Measurements from ENCODE around the gene AFF1.
"Not testable (repeated sequence)": the region's sequence is repeated elsewhere in the genome, so short reads cannot be mapped to it uniquely, and the experiment has no call there.

The AFF1 gene

DNA sequence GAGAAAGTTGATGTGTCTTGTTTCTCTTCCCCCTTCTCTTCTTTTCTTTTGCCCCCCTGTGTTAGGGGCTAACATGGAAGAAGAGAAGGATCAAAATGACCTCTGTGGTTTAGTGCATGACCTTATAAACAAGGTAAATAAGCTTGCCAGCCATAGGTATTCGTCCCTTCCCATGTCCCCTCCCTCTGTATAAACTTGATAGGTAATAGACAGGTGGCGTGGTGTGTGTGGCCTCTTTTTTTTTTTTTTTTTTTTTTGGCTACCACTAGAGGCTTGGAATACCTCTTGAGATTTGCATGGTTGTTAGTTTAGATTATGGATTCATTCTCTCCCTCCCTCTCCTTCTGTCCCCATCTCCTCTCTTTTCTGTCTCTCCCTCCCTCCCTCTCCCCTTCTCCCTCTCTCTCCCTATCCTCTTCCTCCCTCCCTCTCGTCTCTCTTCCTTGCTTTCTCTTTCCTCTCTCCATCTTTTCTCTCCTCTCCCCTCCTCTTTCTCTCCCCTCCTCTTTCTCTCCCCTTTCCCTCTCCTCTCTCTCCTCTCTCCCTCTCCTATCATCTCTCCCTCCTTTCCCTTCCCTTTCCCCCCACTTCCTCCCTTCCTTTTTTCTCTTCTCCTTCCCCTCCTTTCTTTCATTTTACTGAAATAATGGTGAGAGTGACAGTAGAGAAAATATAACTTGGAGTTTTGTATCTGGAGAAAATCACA lies 134.4 kb downstream of the AFF1 start:
- H3K27me3 ChIP-seq (ENCODE audit: insufficient read depth, low read length) = no peaks in the 10 kb centered on the region
- no peaks in the 10 kb centered on the region for H3K4me1 ChIP-seq (ENCODE audit: control insufficient read depth in 1 of 2, insufficient read depth in 2 of 2, low read length in 2 of 2)
- H3K4me3 ChIP-seq (ENCODE audit: low read depth, low read length) = no peak overlapping the region
- no peaks in the 10 kb centered on the region for H3K79me1 ChIP-seq (ENCODE audit: low read length)
- no peaks in the 10 kb centered on the region for H3K9me3 ChIP-seq (ENCODE audit: insufficient read depth, low read depth, low read length)
- H3K18ac ChIP-seq (ENCODE audit: low read length) = no peak overlapping the region
- no peak overlapping the region for H2AK5ac ChIP-seq (ENCODE audit: low read length)
- H2BK5ac ChIP-seq (ENCODE audit: low read depth, low read length, poor library complexity) = no peak overlapping the region
- DNase-seq = no peak
- no peak overlapping the region for H3K4me2 ChIP-seq (ENCODE audit: low read length)
- H4K12ac ChIP-seq (ENCODE audit: low read depth, low read length) = no peak overlapping the region
- H2BK120ac ChIP-seq (ENCODE audit: insufficient read depth, low read length, poor library complexity) = no peak overlapping the region
- H3K36me3 ChIP-seq (ENCODE audit: control insufficient read depth in 1 of 2, insufficient read depth in 2 of 2, low read length in 2 of 2) = peaks cover 0 to 3% of the 10 kb centered on the region in 2 experiments
- no peak overlapping the region for H4K8ac ChIP-seq (ENCODE audit: low read depth, low read length)
- no peak overlapping the region for H2BK12ac ChIP-seq (ENCODE audit: low read length)
- no peak overlapping the region for H3K27ac ChIP-seq (ENCODE audit: low read depth, low read length)
- no peaks in the 10 kb centered on the region for H3K79me2 ChIP-seq (ENCODE audit: control insufficient read depth, insufficient read depth, low read length, poor library complexity)
- WGBS (ENCODE audit: extremely low coverage, insufficient coverage, insufficient read length) = no CpG with 5 or more reads among the region's 3 CpGs
- no peak overlapping the region for H3K9ac ChIP-seq (ENCODE audit: low read length)
- no peak overlapping the region for H3K23ac ChIP-seq (ENCODE audit: low read length)
- H3K14ac ChIP-seq (ENCODE audit: low read length) = no peak overlapping the region
- no peak overlapping the region for H3K4ac ChIP-seq (ENCODE audit: low read depth, low read length)
- H2AFZ ChIP-seq (ENCODE audit: insufficient read depth, low read length, poor library complexity) = no peak overlapping the region
- no peak overlapping the region for H4K91ac ChIP-seq (ENCODE audit: low read depth, low read length)

DNA sequence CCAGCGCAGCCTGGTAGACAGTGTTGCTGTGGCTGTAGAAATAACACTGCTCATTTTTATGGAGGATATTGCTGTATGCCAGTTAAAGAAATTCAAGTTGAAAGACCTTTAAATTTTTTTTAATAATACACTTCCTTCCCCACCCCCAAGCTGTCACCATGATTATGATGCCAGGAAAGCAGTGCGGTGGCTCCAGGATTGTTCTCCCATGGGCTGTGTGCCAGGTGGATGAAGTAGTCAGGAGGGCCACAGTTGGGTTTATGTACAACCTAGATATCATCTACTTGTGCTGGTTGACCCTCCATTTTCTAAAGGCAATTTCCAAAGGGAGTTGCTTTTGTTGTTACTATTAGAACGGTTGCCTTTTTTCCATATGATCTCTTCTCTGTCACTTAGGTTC lies 136.6 kb downstream of the AFF1 start:
- Histone ChIP-seq H2BK12ac (ENCODE audit: low read length) (no peak overlapping the region), H3K79me1 (ENCODE audit: low read length) (no peaks in the 10 kb centered on the region), H3K14ac (ENCODE audit: low read length) (no peak overlapping the region), H3K23ac (ENCODE audit: low read length) (no peak overlapping the region), H2AFZ (ENCODE audit: insufficient read depth, low read length, poor library complexity) (no peak overlapping the region), H3K4ac (ENCODE audit: low read depth, low read length) (no peak overlapping the region), H3K79me2 (ENCODE audit: control insufficient read depth, insufficient read depth, low read length, poor library complexity) (no peaks in the 10 kb centered on the region), H3K9ac (ENCODE audit: low read length) (no peak overlapping the region), H3K27ac (ENCODE audit: low read depth, low read length) (no peak overlapping the region), H4K8ac (ENCODE audit: low read depth, low read length) (no peak overlapping the region), H3K4me3 (ENCODE audit: low read depth, low read length) (no peak overlapping the region), H4K91ac (ENCODE audit: low read depth, low read length) (no peak overlapping the region), H3K4me2 (ENCODE audit: low read length) (no peak overlapping the region), H2AK5ac (ENCODE audit: low read length) (no peak overlapping the region), H3K27me3 (ENCODE audit: insufficient read depth, low read length) (no peaks in the 10 kb centered on the region), H2BK120ac (ENCODE audit: insufficient read depth, low read length, poor library complexity) (no peak overlapping the region), H3K36me3 (ENCODE audit: control insufficient read depth in 1 of 2, insufficient read depth in 2 of 2, low read length in 2 of 2) (peaks cover 0 to 3% of the 10 kb centered on the region in 2 experiments), H3K18ac (ENCODE audit: low read length) (no peak overlapping the region), H4K12ac (ENCODE audit: low read depth, low read length) (no peak overlapping the region), H3K4me1 (ENCODE audit: control insufficient read depth in 1 of 2, insufficient read depth in 2 of 2, low read length in 2 of 2) (no peaks in the 10 kb centered on the region), H2BK5ac (ENCODE audit: low read depth, low read length, poor library complexity) (no peak overlapping the region), H3K9me3 (ENCODE audit: insufficient read depth, low read depth, low read length) (no peaks in the 10 kb centered on the region)
- no peak for DNase-seq
- WGBS (ENCODE audit: extremely low coverage, insufficient coverage, insufficient read length) = no CpG with 5 or more reads among the region's 3 CpGs

DNA sequence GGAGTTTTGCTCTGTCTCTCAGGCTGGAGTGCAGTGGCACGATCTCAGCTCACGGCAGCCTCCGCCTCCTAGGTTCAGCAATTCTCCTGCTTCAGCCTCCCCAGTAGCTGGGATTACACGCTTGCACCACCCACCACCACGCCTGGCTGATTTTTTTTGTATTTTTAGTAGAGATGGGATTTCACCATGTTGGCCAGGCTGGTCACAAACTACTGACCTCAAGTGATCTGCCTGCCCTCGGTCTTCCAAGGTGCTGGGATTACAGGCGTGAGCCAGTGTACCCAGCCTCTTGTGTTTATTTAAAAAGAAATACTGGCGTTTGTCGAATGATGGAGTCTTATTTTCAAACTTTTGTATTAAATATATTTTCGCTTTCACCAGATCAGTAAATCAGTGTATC lies 137.7 kb downstream of the AFF1 start:
- H3K4ac ChIP-seq (ENCODE audit: low read depth, low read length); H3K27me3 ChIP-seq (ENCODE audit: insufficient read depth, low read length); H2AFZ ChIP-seq (ENCODE audit: insufficient read depth, low read length, poor library complexity); H3K79me1 ChIP-seq (ENCODE audit: low read length); H3K36me3 ChIP-seq (ENCODE audit: control insufficient read depth in 1 of 2, insufficient read depth in 2 of 2, low read length in 2 of 2); H4K8ac ChIP-seq (ENCODE audit: low read depth, low read length); H2BK120ac ChIP-seq (ENCODE audit: insufficient read depth, low read length, poor library complexity); H3K18ac ChIP-seq (ENCODE audit: low read length); H3K4me3 ChIP-seq (ENCODE audit: low read depth, low read length); H3K4me1 ChIP-seq (ENCODE audit: control insufficient read depth in 1 of 2, insufficient read depth in 2 of 2, low read length in 2 of 2); H3K14ac ChIP-seq (ENCODE audit: low read length); H3K79me2 ChIP-seq (ENCODE audit: control insufficient read depth, insufficient read depth, low read length, poor library complexity); H3K9ac ChIP-seq (ENCODE audit: low read length); H3K27ac ChIP-seq (ENCODE audit: low read depth, low read length); DNase-seq; H4K12ac ChIP-seq (ENCODE audit: low read depth, low read length); H2AK5ac ChIP-seq (ENCODE audit: low read length); H4K91ac ChIP-seq (ENCODE audit: low read depth, low read length); H3K4me2 ChIP-seq (ENCODE audit: low read length); H3K23ac ChIP-seq (ENCODE audit: low read length); H2BK5ac ChIP-seq (ENCODE audit: low read depth, low read length, poor library complexity); H3K9me3 ChIP-seq (ENCODE audit: insufficient read depth, low read depth, low read length); H2BK12ac ChIP-seq (ENCODE audit: low read length): not testable (repeated sequence)
- no CpG with 5 or more reads among the region's 10 CpGs for WGBS (ENCODE audit: extremely low coverage, insufficient coverage, insufficient read length)

DNA sequence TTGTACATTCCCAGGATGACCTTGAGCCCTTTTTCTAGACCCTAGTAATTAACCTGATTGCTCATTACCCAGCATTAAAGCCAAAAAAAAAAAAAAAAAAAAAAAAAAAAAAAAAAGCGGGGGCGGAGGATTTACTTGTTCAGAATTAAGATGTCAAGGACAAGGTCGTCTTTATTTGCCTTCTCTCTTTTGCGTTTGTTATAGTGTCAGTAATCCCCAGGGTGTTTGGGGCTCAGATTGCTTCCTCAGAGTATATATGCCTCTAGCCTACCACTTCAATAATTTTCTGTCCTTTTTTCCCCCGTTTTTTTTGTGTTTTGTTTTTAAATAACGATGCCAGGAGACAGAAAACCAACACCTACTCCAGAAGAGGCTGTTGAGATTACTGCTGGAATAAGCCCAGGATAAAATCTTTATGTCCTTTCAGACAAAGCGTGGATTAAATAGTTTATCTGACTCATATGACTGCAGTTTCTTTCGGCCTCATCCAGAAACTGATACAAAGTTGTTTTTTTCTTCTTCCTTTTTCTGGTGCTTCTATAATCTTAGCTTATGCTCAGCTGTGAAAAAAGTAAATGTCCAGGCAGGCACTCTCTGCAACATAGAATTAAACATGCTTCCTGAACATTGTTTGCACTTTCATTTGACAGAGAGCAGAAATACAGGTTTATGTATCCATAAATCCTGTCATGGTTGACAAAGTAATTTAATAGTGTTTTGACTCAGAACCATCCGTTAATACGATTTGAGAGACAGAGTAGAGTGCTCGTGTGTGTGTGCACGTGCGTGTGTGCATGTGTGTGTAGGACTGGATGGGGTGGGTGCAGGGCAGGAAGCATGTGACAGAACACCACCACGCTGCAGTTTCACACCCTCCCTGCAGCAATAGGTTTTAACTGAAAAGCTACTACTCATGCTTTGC lies 138.6 kb downstream of the AFF1 start:
- Histone ChIP-seq H2AFZ (ENCODE audit: insufficient read depth, low read length, poor library complexity) (no peak overlapping the region), H4K8ac (ENCODE audit: low read depth, low read length) (no peak overlapping the region), H2BK5ac (ENCODE audit: low read depth, low read length, poor library complexity) (no peak overlapping the region), H3K14ac (ENCODE audit: low read length) (no peak overlapping the region), H3K79me2 (ENCODE audit: control insufficient read depth, insufficient read depth, low read length, poor library complexity) (no peaks in the 10 kb centered on the region), H3K4ac (ENCODE audit: low read depth, low read length) (no peak overlapping the region), H2AK5ac (ENCODE audit: low read length) (no peak overlapping the region), H3K36me3 (ENCODE audit: control insufficient read depth in 1 of 2, insufficient read depth in 2 of 2, low read length in 2 of 2) (peaks cover 0 to 3% of the 10 kb centered on the region in 2 experiments), H3K23ac (ENCODE audit: low read length) (no peak overlapping the region), H4K91ac (ENCODE audit: low read depth, low read length) (no peak overlapping the region), H3K4me3 (ENCODE audit: low read depth, low read length) (no peak overlapping the region), H3K9me3 (ENCODE audit: insufficient read depth, low read depth, low read length) (no peaks in the 10 kb centered on the region), H2BK12ac (ENCODE audit: low read length) (no peak overlapping the region), H3K79me1 (ENCODE audit: low read length) (no peaks in the 10 kb centered on the region), H3K4me2 (ENCODE audit: low read length) (no peak overlapping the region), H3K27me3 (ENCODE audit: insufficient read depth, low read length) (no peaks in the 10 kb centered on the region), H2BK120ac (ENCODE audit: insufficient read depth, low read length, poor library complexity) (no peak overlapping the region), H3K18ac (ENCODE audit: low read length) (no peak overlapping the region), H3K27ac (ENCODE audit: low read depth, low read length) (no peak overlapping the region), H3K4me1 (ENCODE audit: control insufficient read depth in 1 of 2, insufficient read depth in 2 of 2, low read length in 2 of 2) (no peaks in the 10 kb centered on the region), H3K9ac (ENCODE audit: low read length) (no peak overlapping the region), H4K12ac (ENCODE audit: low read depth, low read length) (no peak overlapping the region)
- WGBS (ENCODE audit: extremely low coverage, insufficient coverage, insufficient read length) = no CpG with 5 or more reads among the region's 14 CpGs
- no peak for DNase-seq

Data from trophoblast cell (in vitro differentiated cells and primary cell).